ENCODE results near the gene PI4KA.

DNA sequence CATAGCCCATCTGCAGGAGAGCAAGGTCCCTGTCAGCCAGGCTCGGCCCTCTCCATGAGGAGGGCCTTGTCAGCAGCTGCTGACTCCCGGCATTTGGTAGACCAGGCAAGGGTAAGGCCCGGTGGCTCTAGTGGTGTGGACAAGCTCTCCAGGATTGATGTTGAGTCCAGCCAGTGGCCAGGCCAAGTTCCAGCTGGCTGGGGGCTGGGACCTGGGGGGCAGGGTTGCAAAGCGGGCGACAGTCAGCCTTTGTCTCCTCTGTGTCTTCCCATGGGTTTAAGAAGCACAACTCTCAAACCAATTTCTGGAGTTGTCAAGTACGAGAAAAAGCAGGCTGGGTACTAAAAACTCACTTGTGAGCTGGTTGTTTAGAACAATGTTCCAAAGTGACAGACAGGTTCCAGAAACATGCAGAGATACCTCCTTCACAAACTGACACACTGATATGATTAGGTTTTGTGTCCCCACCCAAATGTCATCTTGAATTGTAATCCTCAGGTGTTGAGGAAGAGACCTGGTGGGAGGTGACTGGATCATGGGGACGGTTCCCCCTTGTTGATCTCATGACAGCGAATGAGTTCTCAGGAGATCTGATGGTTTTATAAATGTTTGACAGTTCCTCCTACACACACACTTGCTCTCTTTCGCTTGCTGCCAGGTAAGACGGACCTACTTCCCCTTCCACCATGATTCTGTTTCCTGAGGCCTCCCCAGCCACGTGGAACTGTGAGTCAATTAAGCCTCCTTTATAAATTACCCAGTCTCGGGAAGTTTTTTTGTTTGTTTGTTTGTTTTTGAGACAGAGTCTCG, 137.0 kb downstream of the PI4KA start:
- TF ChIP-seq, protein P1, sequence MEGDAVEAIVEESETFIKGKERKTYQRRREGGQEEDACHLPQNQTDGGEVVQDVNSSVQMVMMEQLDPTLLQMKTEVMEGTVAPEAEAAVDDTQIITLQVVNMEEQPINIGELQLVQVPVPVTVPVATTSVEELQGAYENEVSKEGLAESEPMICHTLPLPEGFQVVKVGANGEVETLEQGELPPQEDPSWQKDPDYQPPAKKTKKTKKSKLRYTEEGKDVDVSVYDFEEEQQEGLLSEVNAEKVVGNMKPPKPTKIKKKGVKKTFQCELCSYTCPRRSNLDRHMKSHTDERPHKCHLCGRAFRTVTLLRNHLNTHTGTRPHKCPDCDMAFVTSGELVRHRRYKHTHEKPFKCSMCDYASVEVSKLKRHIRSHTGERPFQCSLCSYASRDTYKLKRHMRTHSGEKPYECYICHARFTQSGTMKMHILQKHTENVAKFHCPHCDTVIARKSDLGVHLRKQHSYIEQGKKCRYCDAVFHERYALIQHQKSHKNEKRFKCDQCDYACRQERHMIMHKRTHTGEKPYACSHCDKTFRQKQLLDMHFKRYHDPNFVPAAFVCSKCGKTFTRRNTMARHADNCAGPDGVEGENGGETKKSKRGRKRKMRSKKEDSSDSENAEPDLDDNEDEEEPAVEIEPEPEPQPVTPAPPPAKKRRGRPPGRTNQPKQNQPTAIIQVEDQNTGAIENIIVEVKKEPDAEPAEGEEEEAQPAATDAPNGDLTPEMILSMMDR (conservative IDR thresholded peaks at IDR 0.05 in 1 of 2, IDR thresholded peaks at IDR 0.05 in 1 of 2; ENCODE audit: low read depth in 1 of 2, low read length in 2 of 2): no peak
- TF ChIP-seq EZH2 (IDR thresholded peaks at IDR 0.05; ENCODE audit: low read length, missing control alignments): no peak
